PC-9 (cell line): Measurements from ENCODE around the gene TGM6. TPM values are rescaled to one million over a fixed set of nuclear protein-coding genes. Genes with fewer than 3 reads are reported as not detected.

ENCODE experiments used
- BruUV-seq: library from RNA; stranded (reverse); fragments of 400-500 nt; replicated peaks from 2 replicates; lab custom pipeline; 2021; lab: Mats Ljungman, UMichigan
- CTCF ChIA-PET: fragments of 300-600 bp; sonication (Branson Sonifier 250); formaldehyde crosslinking; loops from one replicate; lab custom pipeline; 2022; ENCODE audit warnings: antibody characterized with exemption; lab: Charles Lee
- POLR2A ChIA-PET: fragments of 300-600 bp; sonication (Branson Sonifier 250); formaldehyde crosslinking; loops from one replicate; lab custom pipeline; 2022; ENCODE audit warnings: antibody characterized with exemption; ENCODE audit not compliant: unreplicated experiment; lab: Charles Lee
- DNase-seq, 2 experiments: peaks; one replicate each; pipeline versions ENCODE4 v3.0.0 to v3.0.0-alpha.2; 2015 to 2022; ENCODE audit warnings: mixed read lengths in 1 of 2
- H2AFZ ChIP-seq: fragments of 200-600 bp; sonication (generic); 2 replicates; pipeline ENCODE4 v1.8.1; 2017; ENCODE audit warnings: antibody characterized with exemption
- H3F3A ChIP-seq: fragments of 200-600 bp; sonication (generic); 2 replicates; pipeline ENCODE4 v1.8.1; 2017; ENCODE audit warnings: antibody characterized with exemption, mild to moderate bottlenecking, low read depth; ENCODE audit not compliant: insufficient read depth
- H3K27ac ChIP-seq: fragments of 200-600 bp; sonication (generic); 2 replicates; pipeline ENCODE4 v1.6.1; 2016; ENCODE audit warnings: mixed run types
- H3K27me3 ChIP-seq: fragments of 200-600 bp; sonication (generic); 2 replicates; pipeline ENCODE4 v1.6.1; 2016; ENCODE audit warnings: low read depth, mixed run types; ENCODE audit not compliant: insufficient read depth
- H3K36me3 ChIP-seq: fragments of 200-600 bp; sonication (generic); 2 replicates; pipeline ENCODE4 v1.6.1; 2016; ENCODE audit warnings: low read depth, mixed run types
- H3K4me1 ChIP-seq: fragments of 200-600 bp; sonication (generic); replicated peaks from 2 replicates; pipeline ENCODE4 v1.6.1; 2016; ENCODE audit warnings: mixed run types; ENCODE audit not compliant: insufficient read depth
- H3K4me2 ChIP-seq: fragments of 200-600 bp; sonication (generic); 2 replicates; pipeline ENCODE4 v1.6.1; 2017; ENCODE audit warnings: mixed run types
- H3K4me3 ChIP-seq: fragments of 200-600 bp; sonication (generic); 2 replicates; pipeline ENCODE4 v1.6.1; 2016; ENCODE audit warnings: mixed run types
- H3K79me2 ChIP-seq: fragments of 200-600 bp; sonication (generic); 2 replicates; pipeline ENCODE4 v1.6.1; 2017; ENCODE audit warnings: low read depth, mixed run types
- H3K9me2 ChIP-seq: fragments of 200-600 bp; sonication (generic); 2 replicates; pipeline ENCODE4 v1.8.1; 2017; ENCODE audit warnings: mild to moderate bottlenecking; ENCODE audit not compliant: insufficient read depth
- H3K9me3 ChIP-seq: fragments of 200-600 bp; sonication (generic); 2 replicates; pipeline ENCODE4 v1.8.1; 2016; ENCODE audit warnings: low read depth; ENCODE audit not compliant: insufficient read depth
- H4K20me1 ChIP-seq: fragments of 200-600 bp; sonication (generic); 2 replicates; pipeline ENCODE4 v1.8.1; 2017; ENCODE audit not compliant: insufficient read depth
- EZH2 ChIP-seq: fragments of 200-600 bp; sonication (generic); IDR thresholded peaks from 2 replicates; pipeline ENCODE4 v1.8.0; 2017; ENCODE audit warnings: antibody characterized with exemption, low read depth
- intact Hi-C: fragments of 100-400 bp; cut with micrococcal nuclease; formaldehyde crosslinking; loops from one replicate; pipeline ENCODE4 v1.10.0; 2022; ENCODE audit not compliant: unreplicated experiment
- total RNA-seq: library from RNA; stranded (reverse); gene quantifications from 2 replicates; pipeline ENCODE4 v1.2.3, GENCODE V29; 2021
- TF ChIP-seq, protein P1 (sequence below): fragments of 200-600 bp; sonication (generic); conservative IDR thresholded peaks from 2 replicates; pipeline ENCODE4 v1.6.1; 2017; ENCODE audit warnings: mixed run types, antibody characterized with exemption, mild to moderate bottlenecking, moderate library complexity

Gene TGM6
- total RNA-seq, 1 experiment from 2014 or later = not detected

- Histone ChIP-seq H3K36me3 (no peaks in the 10 kb centered on the region), H3K27ac (no peak overlapping the region), H3K9me2 (no peaks in the 10 kb centered on the region), H3K27me3 (no peaks in the 10 kb centered on the region; the same call in 1 of the 2 replicates), H3K9me3 (no peaks in the 10 kb centered on the region), H4K20me1 (no peaks in the 10 kb centered on the region), H3K79me2 (no peaks in the 10 kb centered on the region), H3K4me1 (no peaks in the 10 kb centered on the region), H2AFZ (no peak overlapping the region), H3K4me3 (no peak overlapping the region), H3F3A (no peaks in the 10 kb centered on the region), H3K4me2 (no peak overlapping the region)
- no peak for TF ChIP-seq EZH2
- TF ChIP-seq, protein P1, sequence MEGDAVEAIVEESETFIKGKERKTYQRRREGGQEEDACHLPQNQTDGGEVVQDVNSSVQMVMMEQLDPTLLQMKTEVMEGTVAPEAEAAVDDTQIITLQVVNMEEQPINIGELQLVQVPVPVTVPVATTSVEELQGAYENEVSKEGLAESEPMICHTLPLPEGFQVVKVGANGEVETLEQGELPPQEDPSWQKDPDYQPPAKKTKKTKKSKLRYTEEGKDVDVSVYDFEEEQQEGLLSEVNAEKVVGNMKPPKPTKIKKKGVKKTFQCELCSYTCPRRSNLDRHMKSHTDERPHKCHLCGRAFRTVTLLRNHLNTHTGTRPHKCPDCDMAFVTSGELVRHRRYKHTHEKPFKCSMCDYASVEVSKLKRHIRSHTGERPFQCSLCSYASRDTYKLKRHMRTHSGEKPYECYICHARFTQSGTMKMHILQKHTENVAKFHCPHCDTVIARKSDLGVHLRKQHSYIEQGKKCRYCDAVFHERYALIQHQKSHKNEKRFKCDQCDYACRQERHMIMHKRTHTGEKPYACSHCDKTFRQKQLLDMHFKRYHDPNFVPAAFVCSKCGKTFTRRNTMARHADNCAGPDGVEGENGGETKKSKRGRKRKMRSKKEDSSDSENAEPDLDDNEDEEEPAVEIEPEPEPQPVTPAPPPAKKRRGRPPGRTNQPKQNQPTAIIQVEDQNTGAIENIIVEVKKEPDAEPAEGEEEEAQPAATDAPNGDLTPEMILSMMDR = no peak
- BruUV-seq = no TSS peak
- intact Hi-C loops = no loop called here
- CTCF ChIA-PET = no interaction called here
- POLR2A ChIA-PET = no interaction called here
- no peak for DNase-seq
These were observed 44.2 kb upstream of the TGM6 start for GRCh38 chr20:2336471-2336870.

DNA sequence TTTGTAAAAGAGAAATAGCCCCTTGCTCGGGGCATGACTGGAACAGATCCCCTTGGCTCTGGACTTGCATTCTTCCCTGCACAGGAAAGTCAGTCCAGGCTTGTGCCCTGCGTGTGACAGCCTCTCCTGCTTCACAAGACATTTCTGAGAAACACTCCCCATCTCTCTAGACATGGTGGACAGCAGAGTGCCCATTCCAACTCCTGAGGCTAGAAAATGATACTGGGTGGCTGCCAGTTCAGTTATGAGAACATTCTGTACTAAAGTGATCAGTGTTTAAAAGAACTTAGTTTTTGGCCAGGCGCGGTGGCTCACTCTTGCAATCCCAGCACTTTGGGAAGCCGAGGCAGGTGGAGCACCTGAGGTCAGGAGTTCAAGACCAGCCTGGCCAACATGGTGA is 43.6 kb upstream of the TGM6 start:
- Histone ChIP-seq H3K79me2 (no peaks in the 10 kb centered on the region), H3K27me3 (no peaks in the 10 kb centered on the region; the same call in 1 of the 2 replicates), H3K27ac (no peak overlapping the region), H3K9me3 (no peaks in the 10 kb centered on the region), H3K9me2 (no peaks in the 10 kb centered on the region), H3K4me2 (no peak overlapping the region), H3K4me3 (no peak overlapping the region), H4K20me1 (no peaks in the 10 kb centered on the region), H3K4me1 (no peaks in the 10 kb centered on the region), H3F3A (no peaks in the 10 kb centered on the region), H2AFZ (no peak overlapping the region), H3K36me3 (no peaks in the 10 kb centered on the region)
- TF ChIP-seq, protein P1 = no peak
- no peak for TF ChIP-seq EZH2
- no peak for DNase-seq
- intact Hi-C loops = no loop called here
- no TSS peak for BruUV-seq
- CTCF ChIA-PET = no interaction called here
- POLR2A ChIA-PET = no interaction called here

DNA sequence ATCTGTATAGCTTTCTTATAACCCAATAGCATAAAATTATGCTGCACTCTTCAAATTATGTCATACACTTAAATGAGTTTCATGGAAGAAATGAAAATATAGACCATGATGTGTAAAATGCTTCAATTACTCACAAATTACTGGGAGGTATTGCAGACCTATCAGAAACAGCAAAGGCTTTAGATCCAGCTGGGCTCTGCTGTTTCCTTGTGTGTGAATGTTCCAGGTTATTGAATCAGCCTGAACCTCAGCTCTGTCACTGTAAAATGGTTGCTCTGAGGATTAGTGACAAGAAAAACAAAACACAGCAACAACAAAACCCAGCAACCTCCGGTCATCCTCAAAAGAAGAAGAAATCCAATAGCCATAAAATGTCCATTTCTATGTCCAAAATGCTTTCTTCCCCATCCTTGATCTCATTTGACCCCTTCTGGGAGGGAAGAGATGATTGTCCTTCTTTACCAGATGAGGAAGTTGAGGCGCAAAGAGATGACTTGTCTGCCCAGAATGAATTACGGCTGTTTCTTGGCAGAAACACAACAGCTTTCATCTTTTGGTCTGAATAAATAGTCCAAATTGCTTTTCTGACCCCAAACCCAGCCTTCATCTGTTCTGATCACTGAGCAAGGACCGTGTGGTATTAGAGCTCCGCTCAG is 42.2 kb upstream of the TGM6 start:
- H3F3A ChIP-seq = no peaks in the 10 kb centered on the region
- H3K27me3 ChIP-seq = no peaks in the 10 kb centered on the region; the same call in 1 of the 2 replicates
- TF ChIP-seq, protein P1 = no peak
- TF ChIP-seq EZH2 = no peak
- no peak overlapping the region for H2AFZ ChIP-seq
- no peaks in the 10 kb centered on the region for H3K9me2 ChIP-seq
- no peak overlapping the region for H3K27ac ChIP-seq
- no peak overlapping the region for H3K4me2 ChIP-seq
- intact Hi-C loops = no loop called here
- H3K4me1 ChIP-seq = no peaks in the 10 kb centered on the region
- H3K4me3 ChIP-seq = no peak overlapping the region
- no peak for DNase-seq
- H3K36me3 ChIP-seq = no peaks in the 10 kb centered on the region
- CTCF ChIA-PET = no interaction called here
- POLR2A ChIA-PET = no interaction called here
- no peaks in the 10 kb centered on the region for H3K79me2 ChIP-seq
- BruUV-seq = no TSS peak
- H4K20me1 ChIP-seq = no peaks in the 10 kb centered on the region
- no peaks in the 10 kb centered on the region for H3K9me3 ChIP-seq
